ENCODE results near the gene MAGI1.

DNA sequence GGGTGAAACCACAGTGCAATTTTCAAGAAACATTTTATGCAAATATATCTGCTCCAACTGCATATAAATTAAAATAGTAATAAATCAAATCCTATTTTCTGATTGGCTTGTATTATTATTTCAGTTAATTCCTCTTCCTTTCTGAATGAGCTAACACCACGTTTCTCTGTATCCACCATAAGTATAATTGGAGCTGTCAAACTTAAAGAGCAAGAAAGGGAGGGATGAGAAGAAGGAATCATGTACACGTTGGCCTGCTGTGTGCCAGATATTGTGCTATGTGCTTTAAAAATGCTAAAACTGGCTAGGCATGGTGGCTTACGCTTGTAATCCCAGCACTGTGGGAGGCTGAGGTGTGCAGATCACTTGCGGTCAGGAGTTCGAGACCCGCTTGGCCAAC is 180.0 kb downstream of the MAGI1 start:
- TF ChIP-seq, protein P1, sequence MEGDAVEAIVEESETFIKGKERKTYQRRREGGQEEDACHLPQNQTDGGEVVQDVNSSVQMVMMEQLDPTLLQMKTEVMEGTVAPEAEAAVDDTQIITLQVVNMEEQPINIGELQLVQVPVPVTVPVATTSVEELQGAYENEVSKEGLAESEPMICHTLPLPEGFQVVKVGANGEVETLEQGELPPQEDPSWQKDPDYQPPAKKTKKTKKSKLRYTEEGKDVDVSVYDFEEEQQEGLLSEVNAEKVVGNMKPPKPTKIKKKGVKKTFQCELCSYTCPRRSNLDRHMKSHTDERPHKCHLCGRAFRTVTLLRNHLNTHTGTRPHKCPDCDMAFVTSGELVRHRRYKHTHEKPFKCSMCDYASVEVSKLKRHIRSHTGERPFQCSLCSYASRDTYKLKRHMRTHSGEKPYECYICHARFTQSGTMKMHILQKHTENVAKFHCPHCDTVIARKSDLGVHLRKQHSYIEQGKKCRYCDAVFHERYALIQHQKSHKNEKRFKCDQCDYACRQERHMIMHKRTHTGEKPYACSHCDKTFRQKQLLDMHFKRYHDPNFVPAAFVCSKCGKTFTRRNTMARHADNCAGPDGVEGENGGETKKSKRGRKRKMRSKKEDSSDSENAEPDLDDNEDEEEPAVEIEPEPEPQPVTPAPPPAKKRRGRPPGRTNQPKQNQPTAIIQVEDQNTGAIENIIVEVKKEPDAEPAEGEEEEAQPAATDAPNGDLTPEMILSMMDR (IDR thresholded peaks at IDR 0.05), result no peak
- TF ChIP-seq EP300 (IDR thresholded peaks at IDR 0.05), result no peak
- TF ChIP-seq POLR2AphosphoS5 (IDR thresholded peaks at IDR 0.05), result no peak
- no peak for TF ChIP-seq POLR2A (IDR thresholded peaks at IDR 0.05)
